Keratinocyte (primary cell): Measurements from ENCODE around the gene CASZ1. TPM values are rescaled to one million over a fixed set of nuclear protein-coding genes. Genes with fewer than 3 reads are reported as not detected.

Source experiments
- DNase-seq: peaks from one replicate; pipeline ENCODE4 v3.0.0-alpha.2; 2011; ENCODE audit warnings: low read depth, missing footprints, low spot score
- FAIRE-seq: peaks from 2 replicates; lab custom pipeline; 2011; peaks lifted over from hg19 to GRCh38; lab: Jason Lieb, UNC
- H2AFZ ChIP-seq: 2 replicates; pipeline ENCODE4 v1.6.0; 2012; ENCODE audit warnings: low read length, control low read depth, inconsistent platforms; ENCODE audit not compliant: control insufficient read depth
- H3K27ac ChIP-seq: 2 replicates; pipeline ENCODE4 v1.5.1; 2011; ENCODE audit warnings: low read length; ENCODE audit not compliant: control insufficient read depth, insufficient read depth
- H3K27me3 ChIP-seq: 3 replicates; pipeline ENCODE4 v1.6.0; 2011; ENCODE audit warnings: low read length; ENCODE audit not compliant: control insufficient read depth, insufficient read depth; ENCODE audit errors: extremely low read depth
- H3K36me3 ChIP-seq, 2 experiments: 2 replicates in 1 of 2; 3 replicates in 1 of 2; pipeline ENCODE4 v1.5.1; 2011; ENCODE audit warnings: low read length in 2 of 2, mild to moderate bottlenecking in 1 of 2; ENCODE audit not compliant: control insufficient read depth in 2 of 2, insufficient read depth in 2 of 2; ENCODE audit errors: extremely low read depth in 1 of 2
- H3K4me1 ChIP-seq: 3 replicates; pipeline ENCODE4 v1.5.1; 2011; ENCODE audit warnings: low read length; ENCODE audit not compliant: control insufficient read depth, insufficient read depth; ENCODE audit errors: extremely low read depth
- H3K4me2 ChIP-seq: 3 replicates; pipeline ENCODE4 v1.6.0; 2011; ENCODE audit warnings: low read depth, low read length; ENCODE audit not compliant: control insufficient read depth, insufficient read depth; ENCODE audit errors: extremely low read depth
- H3K4me3 ChIP-seq, 3 experiments: fragments of 200-600 bp in 1 of 3; sonication (generic) in 1 of 3; 2 replicates in 2 of 3; 3 replicates in 1 of 3; pipeline ENCODE4 v1.5.1; 2011 to 2016; ENCODE audit warnings: low read length in 3 of 3, mild to moderate bottlenecking in 3 of 3, control low read depth in 2 of 3, inconsistent platforms in 1 of 3, low read depth in 1 of 3, mixed read lengths in 1 of 3, mixed run types in 1 of 3, moderate library complexity in 1 of 3; ENCODE audit not compliant: control insufficient read depth in 2 of 3, insufficient read depth in 2 of 3; ENCODE audit errors: extremely low read depth in 1 of 3
- H3K79me2 ChIP-seq: 2 replicates; pipeline ENCODE4 v1.6.0; 2012; ENCODE audit warnings: low read length; ENCODE audit not compliant: control insufficient read depth, insufficient read depth
- H3K9ac ChIP-seq: 3 replicates; pipeline ENCODE4 v1.6.0; 2011; ENCODE audit warnings: low read length; ENCODE audit not compliant: control insufficient read depth, insufficient read depth; ENCODE audit errors: extremely low read depth
- H3K9me1 ChIP-seq: 3 replicates; pipeline ENCODE4 v1.6.0; 2011; ENCODE audit warnings: low read length; ENCODE audit not compliant: control insufficient read depth, insufficient read depth; ENCODE audit errors: extremely low read depth
- H3K9me3 ChIP-seq: 2 replicates; pipeline ENCODE4 v1.5.1; 2012; ENCODE audit warnings: low read depth, low read length; ENCODE audit not compliant: control insufficient read depth
- H4K20me1 ChIP-seq: 3 replicates; pipeline ENCODE4 v1.6.0; 2011; ENCODE audit warnings: low read length; ENCODE audit not compliant: control insufficient read depth, insufficient read depth; ENCODE audit errors: extremely low read depth
- CTCF ChIP-seq, 3 experiments: IDR thresholded peaks in 1 of 3; conservative IDR thresholded peaks in 1 of 3; optimal IDR thresholded peaks in 1 of 3; 2 replicates in 2 of 3; 3 replicates in 1 of 3; pipeline versions ENCODE3 to v1.5.1; 2011; ENCODE audit warnings: low read length in 3 of 3, mild to moderate bottlenecking in 3 of 3, moderate library complexity in 2 of 3, control low read depth in 1 of 3, inconsistent platforms in 1 of 3; ENCODE audit not compliant: insufficient read depth in 2 of 3; ENCODE audit errors: extremely low read depth in 1 of 3
- EZH2 ChIP-seq: IDR thresholded peaks from one replicate; pipeline ENCODE4 v1.6.1; 2012; ENCODE audit warnings: inconsistent platforms, mild to moderate bottlenecking, low read length, moderate library complexity
- dilution Hi-C: fragments of 300-500 bp; cut with MboI; formaldehyde crosslinking; loops from one replicate; pipeline ENCODE4 v1.7.0; 2020; ENCODE audit warnings: low sequenced_read_pairs; ENCODE audit not compliant: extremely low pct_ligation_motif_present
- polyA plus RNA-seq, 5 experiments: library from polyadenylated mRNA; depleted of rRNA in 3 of 5; stranded (reverse) in 3 of 5; stranded (forward) in 1 of 5; unstranded in 1 of 5; fragments of >200 nt; gene quantifications; 1 replicate in 1 of 5; 2 replicates in 3 of 5; 3 replicates in 1 of 5; pipeline versions ENCODE4 v1.2.1 to v1.2.3, GENCODE V29; 2011 to 2012; ENCODE audit warnings: missing spikeins in 2 of 5, low read depth in 1 of 5, low replicate concordance in 1 of 5

CASZ1 gene
- polyA plus RNA-seq, 1 donor (not counting 4 experiments of a cell fraction or from before 2014, with no cell fraction given) = 2.8 TPM

- H3K4me1 ChIP-seq = peaks cover 37% of the 10 kb centered on the region
- DNase-seq = no peak
- no peaks in the 10 kb centered on the region for H3K9me3 ChIP-seq
- no peak overlapping the region for H2AFZ ChIP-seq
- H3K4me2 ChIP-seq = no peak overlapping the region
- H3K79me2 ChIP-seq = no peaks in the 10 kb centered on the region
- TF ChIP-seq EZH2 = no peak
- peak in 1 of 3 experiments; percentile 12 for TF ChIP-seq CTCF (optimal IDR thresholded peaks at IDR 0.05 in 1 of 3, IDR thresholded peaks at IDR 0.05 in 1 of 3, conservative IDR thresholded peaks at IDR 0.05 in 1 of 3; ENCODE audit: extremely low read depth in 1 of 3, insufficient read depth in 2 of 3, low read length in 3 of 3)
- H3K27ac ChIP-seq = no peak overlapping the region
- FAIRE-seq = no peak
- no peaks in the 10 kb centered on the region for H4K20me1 ChIP-seq
- H3K9ac ChIP-seq = no peak overlapping the region
- no peak overlapping the region for H3K4me3 ChIP-seq
- H3K9me1 ChIP-seq = no peaks in the 10 kb centered on the region
- dilution Hi-C loops = no loop called here
- H3K27me3 ChIP-seq = no peaks in the 10 kb centered on the region
- peaks cover 0 to 3% of the 10 kb centered on the region in 2 experiments for H3K36me3 ChIP-seq
Measured at GRCh38 chr1:10722803-10723202, 73.6 kb downstream of the CASZ1 start.

- Histone ChIP-seq H3K4me1 (peaks cover 32% of the 10 kb centered on the region), H2AFZ (no peak overlapping the region), H3K4me3 (no peak overlapping the region), H3K27ac (no peak overlapping the region), H4K20me1 (no peaks in the 10 kb centered on the region), H3K79me2 (no peaks in the 10 kb centered on the region), H3K36me3 (peaks cover 0 to 3% of the 10 kb centered on the region in 2 experiments), H3K9me1 (no peaks in the 10 kb centered on the region), H3K27me3 (no peaks in the 10 kb centered on the region), H3K9me3 (no peaks in the 10 kb centered on the region), H3K4me2 (no peak overlapping the region), H3K9ac (no peak overlapping the region)
- dilution Hi-C loops = no loop called here
- no peak for FAIRE-seq
- DNase-seq = no peak
- TF ChIP-seq CTCF (optimal IDR thresholded peaks at IDR 0.05 in 1 of 3, IDR thresholded peaks at IDR 0.05 in 1 of 3, conservative IDR thresholded peaks at IDR 0.05 in 1 of 3; ENCODE audit: extremely low read depth in 1 of 3, insufficient read depth in 2 of 3, low read length in 3 of 3) = no peak
- no peak for TF ChIP-seq EZH2
Measured at GRCh38 chr1:10721381-10722321, 74.8 kb downstream of the CASZ1 start.
